Measurements from ENCODE around the gene ZNF888.
"Not testable (repeated sequence)": the region's sequence is repeated elsewhere in the genome, so short reads cannot be mapped to it uniquely, and the experiment has no call there.

ZNF888 gene

GRCh38 chr19:52942386-52943133 is 19.3 kb upstream of the ZNF888 start:
- DNase-seq (ENCODE audit: low read depth), result peak; percentile 89
- peak; percentile 65; the same call in 1 of the 2 replicates for TF ChIP-seq MYC (IDR thresholded peaks at IDR 0.05; ENCODE audit: low read depth, low read length)
- peak; percentile 72 for TF ChIP-seq POLR2A (IDR thresholded peaks at IDR 0.05; ENCODE audit: extremely low read depth, insufficient read length)
- no peak for TF ChIP-seq CTCF (IDR thresholded peaks at IDR 0.05; ENCODE audit: low read depth, low read length)
- TF ChIP-seq MAX (IDR thresholded peaks at IDR 0.05; ENCODE audit: low read depth, low read length), result 0 out of 2 replicates have a peak, but pooled peaks have one; percentile 29
- H3K4me3 ChIP-seq (ENCODE audit: low read depth, low read length), result peak overlapping the region; percentile 94

GRCh38 chr19:52941941-52942385 is 18.7 kb upstream of the ZNF888 start:
- no peak for TF ChIP-seq POLR2A (IDR thresholded peaks at IDR 0.05; ENCODE audit: extremely low read depth, insufficient read length)
- no peak for TF ChIP-seq MYC (IDR thresholded peaks at IDR 0.05; ENCODE audit: low read depth, low read length)
- TF ChIP-seq MAX (IDR thresholded peaks at IDR 0.05; ENCODE audit: low read depth, low read length), result no peak
- TF ChIP-seq CTCF (IDR thresholded peaks at IDR 0.05; ENCODE audit: low read depth, low read length), result no peak
- peak overlapping the region; percentile 94 for H3K4me3 ChIP-seq (ENCODE audit: low read depth, low read length)
- peak; percentile 61 for DNase-seq (ENCODE audit: low read depth)

GRCh38 chr19:52941523-52941922 is 18.3 kb upstream of the ZNF888 start:
- DNase-seq (ENCODE audit: low read depth), result peak; percentile 18
- H3K4me3 ChIP-seq (ENCODE audit: low read depth, low read length), result peak overlapping the region; percentile 94

- not testable (repeated sequence) for DNase-seq (ENCODE audit: low read depth); H3K4me3 ChIP-seq (ENCODE audit: low read depth, low read length)
Observed at GRCh38 chr19:52940905-52941304, 17.7 kb upstream of the ZNF888 start.

GRCh38 chr19:52938761-52939160 is 15.5 kb upstream of the ZNF888 start:
- no peak overlapping the region for H3K4me3 ChIP-seq (ENCODE audit: low read depth, low read length)
- no peak for DNase-seq (ENCODE audit: low read depth)
- TF ChIP-seq POLR2A (IDR thresholded peaks at IDR 0.05; ENCODE audit: extremely low read depth, insufficient read length) (no peak), CTCF (IDR thresholded peaks at IDR 0.05; ENCODE audit: low read depth, low read length) (no peak), MAX (IDR thresholded peaks at IDR 0.05; ENCODE audit: low read depth, low read length) (no peak), MYC (IDR thresholded peaks at IDR 0.05; ENCODE audit: low read depth, low read length) (no peak)

- DNase-seq (ENCODE audit: low read depth), result peak; percentile 15
- TF ChIP-seq MAX (IDR thresholded peaks at IDR 0.05; ENCODE audit: low read depth, low read length) (no peak), CTCF (IDR thresholded peaks at IDR 0.05; ENCODE audit: low read depth, low read length) (no peak), MYC (IDR thresholded peaks at IDR 0.05; ENCODE audit: low read depth, low read length) (no peak), POLR2A (IDR thresholded peaks at IDR 0.05; ENCODE audit: extremely low read depth, insufficient read length) (no peak)
- no peak overlapping the region for H3K4me3 ChIP-seq (ENCODE audit: low read depth, low read length)
Observed at GRCh38 chr19:52936954-52937325, 13.7 kb upstream of the ZNF888 start.

Measured in NB4 (cell line).